NCI-H345 treated with DMSO at 0.1 percent for 48 hours (cell line): Measurements from ENCODE around the gene LPP.

Experiments used
- DNase-seq: peaks from one replicate; lab custom pipeline; 2025; ENCODE audit not compliant: unreplicated experiment; lab: John Stamatoyannopoulos, UW

Gene LPP

DNA sequence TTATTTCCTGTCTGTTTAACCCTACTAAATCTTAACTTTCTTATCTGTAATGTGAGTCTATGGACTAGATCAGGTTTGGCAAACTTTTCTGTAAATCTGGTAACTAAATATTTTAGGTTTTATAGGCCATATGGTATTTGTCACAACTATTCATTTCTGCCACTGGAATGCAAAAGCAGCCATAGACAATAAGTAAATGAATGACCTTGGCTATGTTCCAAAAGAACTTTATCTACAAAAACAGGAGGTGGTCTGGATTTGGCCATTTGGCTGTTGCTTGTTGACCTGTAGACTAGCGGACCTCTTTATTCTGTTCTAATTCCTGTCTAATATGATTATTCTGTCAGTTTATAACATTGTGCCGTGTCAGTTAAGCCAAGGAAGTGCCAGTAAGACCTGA lies 314.2 kb downstream of the LPP start:
- no peak for DNase-seq

DNA sequence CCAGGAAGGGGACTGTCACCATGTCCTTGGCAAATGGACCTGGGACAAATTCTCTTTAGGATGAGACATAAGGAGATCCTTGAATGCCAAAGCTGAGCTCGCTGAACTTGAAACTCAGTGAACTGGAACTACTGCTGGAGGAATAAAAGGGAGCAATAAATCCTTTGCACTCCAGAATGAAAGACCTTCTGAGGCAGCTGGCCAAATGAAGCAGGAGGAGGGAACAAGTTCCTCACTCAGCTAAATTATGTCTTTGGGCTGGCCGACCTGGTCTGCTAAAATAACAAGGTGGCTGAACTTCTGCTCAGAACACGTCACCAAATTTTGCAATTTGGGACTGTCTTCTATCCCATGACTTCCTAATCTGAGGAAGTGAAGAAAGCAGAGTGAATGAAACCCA lies 314.7 kb downstream of the LPP start:
- peak; percentile 42 for DNase-seq

DNA sequence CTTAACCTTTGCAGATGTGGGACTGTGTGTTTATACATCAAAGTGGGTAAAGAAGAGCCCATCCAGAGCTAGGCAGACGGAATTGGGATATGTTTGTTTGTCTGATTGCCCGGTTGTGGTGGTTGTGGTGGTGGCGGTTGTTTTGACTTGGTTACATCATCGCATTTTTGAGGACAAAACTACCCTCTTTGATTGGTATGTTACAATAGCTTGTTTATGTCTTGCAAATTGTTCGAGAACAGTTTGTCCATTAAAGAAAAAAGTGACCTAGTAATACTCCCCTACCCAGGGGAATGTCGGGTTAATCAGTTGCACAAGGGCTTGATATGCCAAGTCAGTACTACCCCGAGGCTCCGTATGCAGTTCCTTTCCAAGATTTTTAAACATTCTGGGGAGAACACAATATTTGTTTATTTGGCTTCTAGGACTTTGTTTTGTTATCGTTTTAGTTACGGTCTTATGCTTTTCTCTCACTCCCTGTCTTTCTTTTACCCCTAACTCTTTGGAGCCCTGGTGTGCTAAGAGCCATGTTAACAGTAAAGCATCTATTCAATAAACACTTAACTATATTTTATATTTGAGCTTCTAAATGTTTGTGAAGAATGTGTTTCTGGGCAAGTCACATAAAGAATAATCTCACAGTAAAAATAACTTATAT lies 315.4 kb downstream of the LPP start:
- DNase-seq: no peak

DNA sequence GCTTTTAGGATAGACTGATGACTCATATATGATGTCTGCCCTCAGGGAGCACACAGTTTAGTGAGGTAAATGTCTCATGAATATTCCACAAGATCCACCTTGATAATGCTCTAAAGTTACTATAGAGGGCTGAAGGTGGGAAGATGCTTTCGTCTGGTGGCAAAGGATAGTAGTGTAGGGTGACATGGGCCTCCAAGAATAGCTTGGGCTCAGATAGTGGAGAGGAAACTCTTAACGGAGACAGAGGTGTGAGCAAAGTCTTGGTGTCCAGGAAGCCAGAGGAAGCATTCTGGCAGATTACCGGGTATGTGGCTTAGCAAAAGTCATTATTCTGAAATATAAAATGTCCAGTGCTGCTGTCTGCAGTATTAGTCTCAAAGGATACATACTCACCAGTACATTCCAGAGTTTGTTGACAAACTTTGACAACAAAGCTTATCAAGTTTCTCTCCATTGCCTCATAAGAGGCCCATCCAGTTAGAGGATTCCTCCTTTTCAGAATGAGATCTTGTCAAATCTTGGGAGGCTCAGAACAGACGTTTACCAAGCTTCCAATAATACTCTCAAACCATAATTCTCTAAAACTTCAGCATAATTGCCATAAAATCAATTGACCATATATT lies 316.7 kb downstream of the LPP start:
- DNase-seq: no peak

DNA sequence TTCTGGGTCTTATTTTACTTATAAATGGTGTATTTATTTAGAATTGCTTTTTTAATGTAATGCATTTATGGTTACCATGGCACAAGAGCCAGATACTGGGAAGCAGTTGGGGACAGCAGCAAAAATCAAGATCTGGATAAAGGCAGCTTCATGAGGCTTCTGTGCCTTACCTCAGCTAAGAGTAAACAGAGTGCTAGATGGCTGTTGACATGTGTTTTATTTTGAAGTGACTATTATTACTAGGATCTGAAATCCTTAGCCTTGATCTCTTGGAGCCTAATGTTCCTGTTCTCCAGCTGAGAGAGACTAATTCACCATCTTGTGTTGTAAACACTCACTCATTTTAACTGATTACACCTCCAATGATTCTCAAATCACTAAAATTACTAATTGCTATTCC lies 317.8 kb downstream of the LPP start:
- DNase-seq: no peak

DNA sequence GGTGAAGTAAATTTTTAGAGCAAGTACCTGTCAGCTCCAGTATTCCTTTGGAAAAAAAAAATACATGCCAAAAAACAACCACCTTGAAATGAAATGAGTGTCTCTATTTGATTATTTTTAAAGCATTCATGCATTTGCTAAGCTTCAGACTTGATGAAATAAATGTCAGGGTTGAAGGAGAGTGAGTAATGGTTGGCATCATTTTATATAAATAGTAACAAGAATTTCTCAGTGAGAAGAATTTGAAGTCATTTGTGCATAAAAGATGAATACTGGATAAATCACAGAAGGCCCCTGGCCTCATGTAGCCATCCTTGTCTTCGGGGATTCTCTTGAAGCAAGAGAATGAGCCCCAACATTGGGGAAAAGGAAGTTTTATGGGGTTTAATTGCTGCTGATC lies 318.4 kb downstream of the LPP start:
- DNase-seq: no peak

DNA sequence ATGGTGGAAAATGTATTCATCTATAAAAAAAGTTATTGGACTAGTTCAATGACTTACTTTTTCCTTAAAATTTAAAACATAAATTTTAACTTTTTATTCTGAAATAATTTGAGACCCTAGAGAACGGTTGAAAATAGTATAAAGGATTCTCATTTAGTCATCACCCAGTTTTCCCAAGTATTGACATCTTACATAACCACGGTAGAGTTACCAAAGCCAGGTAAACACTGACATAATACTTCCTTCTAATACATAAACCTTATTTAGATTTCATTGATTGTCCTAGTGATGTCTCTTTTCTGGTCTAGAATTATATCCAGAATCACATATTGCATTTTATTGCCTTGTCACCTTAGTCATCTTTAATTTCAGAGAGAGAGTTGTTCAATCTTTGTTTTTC lies 319.1 kb downstream of the LPP start:
- no peak for DNase-seq

DNA sequence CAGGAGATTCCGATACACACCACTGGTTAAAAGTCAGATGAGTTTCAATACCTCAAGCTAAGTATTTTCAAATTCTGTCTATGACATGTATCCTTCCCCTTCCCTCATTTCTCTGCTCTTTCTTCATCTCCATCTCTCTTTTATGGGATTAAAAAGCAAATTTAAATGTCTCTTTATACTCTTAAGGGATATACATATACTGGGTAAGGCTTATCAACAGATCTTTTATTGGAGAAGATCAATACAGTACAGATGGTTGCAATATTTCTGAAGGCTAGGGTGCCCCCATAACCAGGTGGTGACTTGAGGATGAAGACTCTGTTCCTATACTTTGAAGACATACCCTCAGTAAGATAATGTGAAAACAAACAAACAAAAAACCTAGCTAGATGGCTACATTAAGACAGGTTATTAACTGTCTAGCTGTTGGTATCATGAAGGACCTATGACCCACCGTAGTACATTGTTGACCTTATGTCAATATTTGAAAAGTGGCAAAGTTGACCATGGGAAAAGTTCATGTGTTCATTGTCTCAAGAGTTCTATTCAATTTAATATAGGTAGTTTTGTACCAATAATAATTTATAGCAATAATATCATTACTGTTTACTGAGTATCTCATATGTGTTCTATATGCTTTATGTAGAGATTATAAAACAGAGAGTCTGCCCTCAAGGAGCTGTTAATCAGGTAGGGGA lies 319.8 kb downstream of the LPP start:
- no peak for DNase-seq

DNA sequence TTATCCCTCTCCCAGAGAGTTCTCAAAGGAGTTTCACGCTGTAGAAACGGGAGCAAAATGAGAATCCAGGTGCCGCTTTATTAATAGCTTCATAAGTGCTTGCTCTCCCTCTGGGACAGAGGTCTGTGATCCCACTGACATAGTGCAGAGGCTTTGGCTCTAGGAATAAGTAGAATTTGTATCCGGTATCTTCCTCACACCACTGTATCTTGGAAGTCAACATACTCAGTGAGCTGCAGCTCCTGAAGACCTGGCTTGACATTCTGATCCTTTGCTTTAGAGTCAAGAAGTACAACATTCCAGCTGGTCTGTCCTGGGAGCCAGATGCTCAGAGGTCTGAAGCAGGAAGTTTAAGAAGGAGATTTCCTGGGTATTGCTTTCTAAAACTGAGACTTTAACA lies 323.0 kb downstream of the LPP start:
- no peak for DNase-seq

DNA sequence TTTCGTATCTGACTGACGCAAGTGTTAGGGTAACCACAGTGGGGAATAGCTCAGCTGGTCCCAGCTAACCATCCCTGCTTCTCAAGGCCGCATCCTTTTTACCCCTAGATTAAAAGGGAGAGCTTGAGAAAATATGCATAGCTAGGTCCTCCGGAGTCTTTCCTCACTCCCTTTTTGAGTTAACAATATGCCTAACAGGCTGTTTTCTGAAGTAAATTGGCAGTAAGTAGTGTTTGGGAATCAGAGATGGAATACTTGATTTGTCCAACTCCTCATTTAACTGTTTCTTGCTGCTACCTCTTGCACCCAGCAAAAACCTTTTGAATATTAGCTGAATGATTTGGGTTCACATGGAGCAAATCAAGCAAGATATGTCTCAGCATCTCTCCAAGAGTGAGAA lies 326.1 kb downstream of the LPP start:
- DNase-seq: no peak

DNA sequence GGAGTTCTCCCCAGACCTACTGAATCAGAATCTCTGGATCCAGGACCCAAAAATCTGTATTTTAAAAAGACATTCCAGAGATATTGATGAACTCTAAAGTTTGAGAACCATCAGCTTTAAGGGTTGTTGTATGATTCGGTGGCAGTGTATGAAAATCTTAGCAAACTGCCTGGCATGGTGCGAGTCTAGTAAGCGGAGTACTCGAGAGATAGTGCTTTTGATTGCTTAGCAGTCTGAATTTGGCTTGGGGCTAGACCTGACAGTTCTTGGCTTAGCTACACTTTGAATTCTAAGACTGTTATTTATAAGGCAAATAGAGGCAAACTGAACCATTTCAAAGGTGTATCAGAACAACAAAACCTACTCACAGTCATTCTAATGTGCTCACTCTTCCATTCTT lies 329.0 kb downstream of the LPP start:
- no peak for DNase-seq

DNA sequence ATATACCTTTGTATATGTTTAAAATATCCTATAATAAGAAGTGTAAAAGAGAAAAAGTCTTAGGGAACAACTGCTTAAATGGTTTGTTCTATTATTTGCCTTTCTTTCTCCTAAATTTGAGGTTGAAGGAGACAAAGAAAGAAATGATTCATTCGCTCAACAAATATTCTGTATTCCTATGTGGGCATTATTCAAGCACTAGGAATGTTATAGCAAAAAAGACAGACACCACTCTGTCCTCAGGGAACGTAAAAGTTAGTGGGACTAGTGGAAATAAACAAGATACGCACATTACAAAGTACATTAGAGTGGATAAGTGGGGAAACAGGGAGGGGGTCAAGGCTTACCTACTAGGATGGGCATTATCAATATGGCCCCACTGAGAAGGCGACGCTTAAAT lies 332.2 kb downstream of the LPP start:
- DNase-seq: no peak

DNA sequence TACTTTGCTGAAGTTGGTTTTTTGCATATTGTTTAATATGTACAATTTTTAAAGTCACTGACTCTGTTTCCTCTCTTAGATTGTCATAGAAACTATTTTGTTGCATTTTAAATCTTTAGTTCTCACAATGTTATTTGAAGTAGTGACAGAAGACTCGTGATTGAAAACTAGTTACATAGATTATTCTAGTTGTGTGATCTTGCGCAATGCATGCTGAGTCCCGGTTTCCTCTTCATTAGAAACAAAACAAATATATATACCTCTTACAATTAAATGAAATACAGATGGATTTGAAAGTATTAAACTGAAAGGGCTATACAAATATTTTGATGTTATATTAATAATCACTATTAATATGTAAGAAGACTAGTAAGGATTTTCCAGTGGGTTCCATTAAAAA lies 333.0 kb downstream of the LPP start:
- DNase-seq: no peak

DNA sequence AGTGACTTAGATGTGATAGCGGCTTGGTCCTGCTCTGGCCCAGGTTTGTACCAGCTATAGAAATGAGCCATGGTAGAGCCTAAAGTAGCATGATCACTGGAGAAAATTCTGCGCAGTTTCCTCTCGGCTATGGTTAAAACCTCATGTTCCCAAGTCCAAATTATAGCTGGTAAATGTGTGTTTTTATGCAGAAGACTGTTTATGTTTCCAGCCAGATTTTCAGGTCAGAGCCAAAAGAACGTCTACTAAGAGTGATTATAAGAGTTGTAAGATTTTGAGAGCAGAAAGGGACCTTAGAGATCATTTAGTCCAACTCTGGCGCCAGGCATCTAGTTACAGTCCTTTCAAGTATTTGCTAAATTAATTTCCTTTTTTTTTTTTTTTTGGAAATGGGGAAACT lies 333.7 kb downstream of the LPP start:
- no peak for DNase-seq

DNA sequence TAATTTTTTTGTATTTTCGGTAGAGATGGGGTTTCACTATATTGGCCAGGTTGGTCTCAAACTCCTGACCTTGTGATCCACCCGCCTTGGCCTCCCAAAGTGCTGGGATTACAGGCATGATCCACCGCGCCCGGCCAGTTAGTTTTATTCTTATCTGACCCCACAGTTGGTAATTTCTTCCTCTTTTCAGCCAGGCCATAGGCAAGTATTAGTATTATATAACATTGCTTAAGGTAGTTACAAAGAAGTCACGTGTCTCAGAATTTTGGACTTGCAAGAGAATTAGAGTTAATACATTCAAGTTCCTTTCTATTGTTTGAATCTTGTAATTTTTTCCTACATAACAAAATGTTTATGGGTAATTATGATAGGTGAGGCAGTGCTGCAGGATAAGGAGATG lies 334.8 kb downstream of the LPP start:
- no peak for DNase-seq

DNA sequence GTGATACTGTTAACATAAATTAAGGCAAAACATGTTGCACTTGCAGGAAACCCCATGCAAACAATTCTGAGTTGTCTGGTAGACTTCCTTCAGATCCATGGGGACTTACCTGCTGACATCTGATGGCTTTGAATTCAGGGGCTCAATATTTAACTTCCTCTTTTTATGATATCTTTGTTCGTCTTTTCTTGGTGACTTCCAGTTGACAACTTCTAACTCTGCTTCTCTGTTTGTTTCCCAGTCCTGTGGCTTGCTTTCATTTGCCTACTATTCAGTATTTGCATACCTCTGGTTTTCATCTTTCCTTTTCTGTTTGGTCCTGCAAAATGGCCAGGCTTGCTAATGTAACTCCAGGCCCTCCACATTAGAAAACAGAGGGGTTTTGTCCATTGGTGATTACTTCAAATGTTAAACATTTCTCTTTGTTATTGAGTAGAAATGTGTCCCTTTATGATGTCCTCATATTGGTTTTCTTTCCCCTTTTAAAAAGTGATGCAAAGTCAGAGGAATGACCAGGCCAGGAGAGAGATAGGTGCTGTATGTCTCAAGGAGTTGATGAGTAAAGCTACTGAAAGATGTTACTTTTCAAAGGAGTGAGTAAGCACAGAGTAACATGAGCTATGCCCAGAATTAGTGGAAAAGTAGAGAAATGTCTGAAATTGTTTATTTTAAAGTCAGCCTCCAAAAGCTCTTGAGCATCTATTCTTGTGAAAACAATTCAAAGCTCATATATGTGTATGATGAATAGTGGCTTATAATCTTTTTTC lies 335.9 kb downstream of the LPP start:
- DNase-seq: no peak

DNA sequence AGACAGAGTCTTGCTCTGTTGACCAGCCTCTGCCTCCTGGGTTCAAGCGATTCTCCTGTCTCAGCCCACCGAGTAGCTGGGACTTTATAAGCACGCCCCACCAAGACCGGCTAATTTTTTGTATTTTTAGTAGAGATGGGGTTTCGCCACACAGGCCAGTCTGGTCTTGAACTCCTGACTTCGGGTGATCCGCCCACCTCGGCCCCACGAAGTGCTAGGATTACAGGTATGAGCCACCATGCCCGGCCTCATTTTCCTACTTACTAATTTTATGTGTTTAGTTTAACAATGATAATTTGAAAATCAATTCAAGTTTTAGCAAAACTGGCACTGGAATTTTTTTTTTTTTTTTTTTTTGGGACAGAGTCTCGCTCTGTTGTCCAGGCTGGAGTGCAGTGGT lies 336.5 kb downstream of the LPP start:
- no peak for DNase-seq

DNA sequence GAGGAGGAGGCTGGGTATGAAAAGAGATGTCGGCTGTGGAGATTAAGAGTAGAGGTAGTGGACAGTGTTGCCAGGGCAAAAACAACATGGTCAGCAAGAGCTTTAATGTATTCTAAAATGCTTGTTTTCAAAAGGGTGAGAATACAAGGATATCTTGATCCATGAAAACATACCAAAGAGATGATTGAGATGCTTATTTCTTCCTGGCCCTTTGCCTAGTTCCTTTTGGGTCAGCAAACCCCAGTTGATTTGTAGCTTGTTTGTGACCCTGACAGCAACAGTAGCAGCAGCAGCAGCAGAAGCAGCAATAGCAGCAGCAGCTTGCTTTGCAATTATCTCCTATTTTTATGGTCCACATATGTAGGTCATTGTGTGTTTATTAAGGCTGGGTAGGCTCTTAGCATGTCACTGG lies 337.3 kb downstream of the LPP start:
- no peak for DNase-seq

DNA sequence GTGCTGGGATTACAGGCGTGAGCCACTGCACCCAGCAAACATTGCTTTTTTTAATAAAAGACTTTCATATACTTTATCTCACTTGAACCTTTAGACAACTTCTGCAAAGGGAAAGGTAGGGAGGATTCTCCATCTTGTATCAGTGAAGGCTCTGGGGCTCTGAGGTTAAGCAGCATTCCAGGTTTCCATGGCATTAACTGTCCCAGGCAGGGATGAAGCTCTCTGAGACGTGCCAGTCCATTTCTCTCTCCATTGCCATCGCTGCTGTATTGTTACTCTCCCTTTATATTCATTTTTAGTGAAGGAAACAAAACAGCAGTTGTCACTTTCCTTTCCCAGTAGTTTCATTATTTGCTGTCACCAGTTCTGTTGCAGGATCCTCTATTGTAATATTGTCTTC lies 342.4 kb downstream of the LPP start:
- DNase-seq: no peak

DNA sequence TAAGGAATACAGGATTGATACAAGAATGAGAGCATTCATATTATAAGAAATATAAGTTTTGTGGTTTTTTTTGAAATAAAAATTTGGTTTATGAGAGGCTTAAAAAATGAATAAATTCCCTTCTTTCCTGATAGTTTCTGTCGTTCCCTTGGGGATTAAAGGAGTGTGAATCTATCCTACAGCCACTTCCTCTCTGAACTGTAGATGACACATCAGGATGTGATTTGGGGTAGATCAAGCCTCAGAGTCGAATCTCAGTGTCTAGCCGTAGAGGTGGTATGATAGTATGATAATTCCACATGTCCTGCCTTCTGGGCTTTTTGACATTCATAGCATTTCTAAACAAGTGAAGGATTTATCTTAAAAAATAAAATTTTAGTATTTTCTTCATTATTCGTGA lies 343.1 kb downstream of the LPP start:
- no peak for DNase-seq

DNA sequence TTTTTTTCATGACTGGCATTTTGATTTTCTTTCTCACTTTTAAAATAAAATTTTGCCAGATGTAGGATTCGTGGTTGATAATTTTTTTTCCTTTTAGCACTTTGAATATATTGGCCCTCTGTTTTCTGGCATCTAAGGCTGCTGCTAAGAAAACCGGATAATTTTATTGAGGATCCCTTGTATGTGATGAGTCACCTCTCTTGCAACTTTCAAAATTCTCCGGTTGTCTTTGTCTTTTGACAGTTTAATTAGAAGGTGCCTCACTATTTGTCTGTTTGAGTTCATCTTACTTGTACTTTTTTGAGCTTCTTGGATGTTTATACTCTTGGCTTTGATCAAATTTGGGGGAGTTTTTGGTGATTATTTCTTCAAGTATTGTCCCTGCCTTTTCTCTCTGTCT lies 349.7 kb downstream of the LPP start:
- no peak for DNase-seq

DNA sequence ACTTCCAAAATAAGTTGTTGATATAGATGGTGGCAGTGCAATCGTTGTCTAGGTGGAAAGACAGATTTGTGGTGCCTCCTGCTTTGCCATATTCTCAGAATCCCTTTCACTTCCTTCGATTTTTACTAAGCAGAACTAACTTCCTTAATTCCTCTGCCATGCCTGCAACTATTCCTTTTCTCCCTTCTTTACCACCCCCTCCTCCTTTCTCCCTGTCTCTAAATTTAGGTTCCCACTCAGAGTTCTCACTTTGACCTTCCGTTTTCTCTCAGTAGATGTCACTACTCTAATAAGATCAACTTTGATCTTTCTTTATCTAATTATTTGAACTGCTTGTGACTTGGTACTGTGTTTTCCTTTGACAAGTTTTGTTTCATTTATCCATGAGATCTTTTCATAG lies 351.2 kb downstream of the LPP start:
- no peak for DNase-seq
